DMS79 treated with DMSO at 0.1 percent for 48 hours (cell line): ENCODE measurements around the gene SIK1.
A peak's percentile ranks its signal among the peaks of the same experiment; 100 is the strongest.
"Not testable (repeated sequence)": the region's sequence is repeated elsewhere in the genome, so short reads cannot be mapped to it uniquely, and the experiment has no call there.

Source experiments
- DNase-seq: peaks from one replicate; lab custom pipeline; 2025; lab: John Stamatoyannopoulos, UW

SIK1 gene

GRCh38 chr21:43396788-43397438 is 30.0 kb downstream of the SIK1 start:
- DNase-seq: not testable (repeated sequence)

- DNase-seq: not testable (repeated sequence)
Observed at GRCh38 chr21:43383351-43383750, 43.6 kb downstream of the SIK1 start.

- not testable (repeated sequence) for DNase-seq
Observed at GRCh38 chr21:43382902-43383301, 44.0 kb downstream of the SIK1 start.

- not testable (repeated sequence) for DNase-seq
Observed at GRCh38 chr21:43380852-43381533, 45.9 kb downstream of the SIK1 start.

GRCh38 chr21:43380337-43380736 is 46.6 kb downstream of the SIK1 start:
- DNase-seq: not testable (repeated sequence)

GRCh38 chr21:43379626-43380122 is 47.3 kb downstream of the SIK1 start:
- not testable (repeated sequence) for DNase-seq

GRCh38 chr21:43376478-43376882 is 50.5 kb downstream of the SIK1 start:
- DNase-seq: no peak

- DNase-seq: no peak
Observed at GRCh38 chr21:43375837-43376477, 51.0 kb downstream of the SIK1 start.

GRCh38 chr21:43375006-43375836 is 51.7 kb downstream of the SIK1 start:
- no peak for DNase-seq

GRCh38 chr21:43374228-43374885 is 52.6 kb downstream of the SIK1 start:
- no peak for DNase-seq

- DNase-seq: no peak
Observed at GRCh38 chr21:43373362-43374227, 53.3 kb downstream of the SIK1 start.

GRCh38 chr21:43372663-43373361 is 54.1 kb downstream of the SIK1 start:
- no peak for DNase-seq

GRCh38 chr21:43371786-43372185 is 55.1 kb downstream of the SIK1 start:
- DNase-seq: no peak

- no peak for DNase-seq
Observed at GRCh38 chr21:43370888-43371570, 55.9 kb downstream of the SIK1 start.

- peak; percentile 72 for DNase-seq
Observed at GRCh38 chr21:43370091-43370658, 56.8 kb downstream of the SIK1 start.

- DNase-seq: no peak
Observed at GRCh38 chr21:43369596-43370090, 57.3 kb downstream of the SIK1 start.

- no peak for DNase-seq
Observed at GRCh38 chr21:43369124-43369523, 57.8 kb downstream of the SIK1 start.

GRCh38 chr21:43368685-43369084 is 58.2 kb downstream of the SIK1 start:
- DNase-seq: no peak

- no peak for DNase-seq
Observed at GRCh38 chr21:43367859-43368258, 59.1 kb downstream of the SIK1 start.
